ENCODE measurements around the gene SLC35F6. TPM values are rescaled to one million over a fixed set of nuclear protein-coding genes. Genes with fewer than 3 reads are reported as not detected.

SLC35F6 gene
- total RNA-seq, 2 donors from 2014 or later = 56.6 to 58.6 TPM

DNA sequence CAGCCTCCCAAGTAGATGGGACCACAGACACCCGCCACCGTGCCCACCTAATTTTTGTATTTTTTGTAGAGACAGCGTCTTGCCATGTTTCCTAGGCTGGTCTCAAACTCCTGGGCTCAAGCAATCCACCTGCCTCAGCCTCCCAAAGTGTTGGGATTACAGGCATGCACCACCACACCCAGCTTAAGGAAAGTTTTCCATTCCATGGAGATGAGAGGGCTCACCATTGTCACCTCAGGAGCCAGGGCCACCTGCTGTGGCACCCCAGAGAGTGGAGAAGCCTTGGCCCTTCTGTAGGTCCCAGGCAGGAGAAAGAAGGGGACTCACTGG lies 4.6 kb downstream of the SLC35F6 start:
- intact Hi-C loops (cut with DNase I) = no loop called here
- Histone ChIP-seq H3K36me3 (no peaks in the 10 kb centered on the region), H3K27ac (peak overlapping the region; percentile 46 to 83), H3K27me3 (replicated peaks; ENCODE audit: insufficient read depth) (no peaks in the 10 kb centered on the region), H3K4me3 (no peak overlapping the region), H3K4me1 (replicated peaks) (peaks cover 37% of the 10 kb centered on the region), H3K9me3 (no peaks in the 10 kb centered on the region)
- no peak for DNase-seq (ENCODE audit: low spot score)
- TF ChIP-seq, protein P1, sequence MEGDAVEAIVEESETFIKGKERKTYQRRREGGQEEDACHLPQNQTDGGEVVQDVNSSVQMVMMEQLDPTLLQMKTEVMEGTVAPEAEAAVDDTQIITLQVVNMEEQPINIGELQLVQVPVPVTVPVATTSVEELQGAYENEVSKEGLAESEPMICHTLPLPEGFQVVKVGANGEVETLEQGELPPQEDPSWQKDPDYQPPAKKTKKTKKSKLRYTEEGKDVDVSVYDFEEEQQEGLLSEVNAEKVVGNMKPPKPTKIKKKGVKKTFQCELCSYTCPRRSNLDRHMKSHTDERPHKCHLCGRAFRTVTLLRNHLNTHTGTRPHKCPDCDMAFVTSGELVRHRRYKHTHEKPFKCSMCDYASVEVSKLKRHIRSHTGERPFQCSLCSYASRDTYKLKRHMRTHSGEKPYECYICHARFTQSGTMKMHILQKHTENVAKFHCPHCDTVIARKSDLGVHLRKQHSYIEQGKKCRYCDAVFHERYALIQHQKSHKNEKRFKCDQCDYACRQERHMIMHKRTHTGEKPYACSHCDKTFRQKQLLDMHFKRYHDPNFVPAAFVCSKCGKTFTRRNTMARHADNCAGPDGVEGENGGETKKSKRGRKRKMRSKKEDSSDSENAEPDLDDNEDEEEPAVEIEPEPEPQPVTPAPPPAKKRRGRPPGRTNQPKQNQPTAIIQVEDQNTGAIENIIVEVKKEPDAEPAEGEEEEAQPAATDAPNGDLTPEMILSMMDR (IDR thresholded peaks at IDR 0.05) = no peak
- no peak for TF ChIP-seq POLR2A (IDR thresholded peaks at IDR 0.05)
- WGBS = 94% methylated on average over 3 of the region's 3 CpGs

DNA sequence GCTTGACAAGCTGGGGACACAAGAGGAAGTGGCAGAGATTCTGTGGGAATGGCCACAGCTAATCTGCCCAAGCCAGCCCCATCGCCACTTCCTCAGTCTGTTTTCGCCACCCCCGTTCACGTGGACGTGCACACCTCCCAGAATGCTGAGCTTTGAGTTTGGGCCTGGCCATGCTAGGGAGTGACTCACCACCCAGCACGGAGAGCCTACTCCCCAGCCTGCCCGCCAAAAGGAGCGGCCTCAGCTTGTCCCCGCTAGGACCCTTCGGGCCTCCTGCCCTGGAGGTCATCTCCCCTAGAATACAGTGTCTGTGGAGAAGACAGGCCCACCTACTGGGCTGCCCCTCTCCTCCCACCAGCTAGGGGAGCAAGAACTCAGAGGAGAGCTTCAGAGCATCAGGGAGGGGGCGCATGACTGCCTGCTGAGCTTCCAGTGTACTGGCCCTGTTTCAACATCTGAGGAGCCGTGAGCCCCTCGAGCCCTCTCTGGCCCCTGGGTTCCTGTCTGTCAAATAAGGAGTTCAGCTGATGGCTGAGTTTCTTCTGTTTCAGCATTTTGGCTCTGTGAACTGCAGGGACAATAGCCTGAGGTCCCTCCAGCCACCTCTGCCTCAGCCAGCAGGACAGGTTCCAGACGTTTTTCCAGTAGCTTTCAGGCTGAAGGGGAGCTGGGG lies 5.1 kb downstream of the SLC35F6 start:
- DNase-seq (ENCODE audit: low spot score) = peak; percentile 54
- TF ChIP-seq POLR2A (IDR thresholded peaks at IDR 0.05) (peak; percentile 42), POLR2AphosphoS5 (IDR thresholded peaks at IDR 0.05) (peak; percentile 5)
- TF ChIP-seq, protein P1 (IDR thresholded peaks at IDR 0.05) = peak in 1 of 4 experiments; percentile 6
- Histone ChIP-seq H3K4me3 (no peak overlapping the region), H3K9me3 (no peaks in the 10 kb centered on the region), H3K36me3 (no peaks in the 10 kb centered on the region), H3K27me3 (replicated peaks; ENCODE audit: insufficient read depth) (no peaks in the 10 kb centered on the region), H3K27ac (peak overlapping the region; percentile 46 to 83), H3K4me1 (replicated peaks) (peaks cover 37% of the 10 kb centered on the region)
- intact Hi-C loops (cut with DNase I) = no loop called here
- 33% methylated on average over 13 of the region's 14 CpGs for WGBS

DNA sequence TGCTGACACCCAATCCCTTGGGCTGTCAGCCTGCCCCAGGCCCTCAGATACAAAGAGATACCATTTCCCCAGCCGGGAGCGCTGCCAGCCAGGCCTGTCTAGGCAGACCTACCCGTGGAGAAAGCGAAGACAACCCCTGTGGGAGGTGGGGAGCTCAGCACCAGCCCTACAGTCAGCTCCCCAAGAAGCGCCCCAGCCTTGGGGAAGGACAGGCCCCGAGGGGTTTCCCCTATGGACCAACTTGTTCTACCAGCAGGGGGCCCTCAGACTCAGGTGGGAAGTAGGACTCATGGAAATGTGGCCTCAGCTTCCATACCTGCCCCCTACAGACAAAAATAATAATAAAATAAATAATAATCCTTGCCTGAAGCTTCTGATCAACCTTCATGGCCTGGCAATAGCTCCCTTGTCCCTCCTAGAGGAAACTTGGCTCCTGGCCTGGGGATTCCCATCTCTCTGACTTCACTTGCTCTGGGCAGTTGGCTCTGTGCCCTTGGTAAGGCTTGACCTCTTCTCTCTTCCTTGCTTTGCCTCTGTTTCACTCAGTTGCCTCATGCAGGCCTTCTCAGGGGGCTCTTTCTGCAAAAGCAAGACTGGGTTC lies 7.0 kb downstream of the SLC35F6 start:
- 11% methylated on average over 6 of the region's 6 CpGs for WGBS
- Histone ChIP-seq H3K4me1 (replicated peaks) (peaks cover 29% of the 10 kb centered on the region), H3K9me3 (no peaks in the 10 kb centered on the region), H3K27ac (peak overlapping the region; percentile 75 to 83), H3K27me3 (replicated peaks; ENCODE audit: insufficient read depth) (no peaks in the 10 kb centered on the region), H3K36me3 (peaks cover 0 to 10% of the 10 kb centered on the region in 2 donors), H3K4me3 (no peak overlapping the region)
- intact Hi-C loops (cut with DNase I) = no loop called here
- TF ChIP-seq POLR2A (IDR thresholded peaks at IDR 0.05) (no peak), POLR2AphosphoS5 (IDR thresholded peaks at IDR 0.05) (no peak)
- TF ChIP-seq, protein P1 (IDR thresholded peaks at IDR 0.05) = peak in 3 of 4 experiments; percentile 17 to 36 (median 27)
- peak; percentile 73 for DNase-seq (ENCODE audit: low spot score)

DNA sequence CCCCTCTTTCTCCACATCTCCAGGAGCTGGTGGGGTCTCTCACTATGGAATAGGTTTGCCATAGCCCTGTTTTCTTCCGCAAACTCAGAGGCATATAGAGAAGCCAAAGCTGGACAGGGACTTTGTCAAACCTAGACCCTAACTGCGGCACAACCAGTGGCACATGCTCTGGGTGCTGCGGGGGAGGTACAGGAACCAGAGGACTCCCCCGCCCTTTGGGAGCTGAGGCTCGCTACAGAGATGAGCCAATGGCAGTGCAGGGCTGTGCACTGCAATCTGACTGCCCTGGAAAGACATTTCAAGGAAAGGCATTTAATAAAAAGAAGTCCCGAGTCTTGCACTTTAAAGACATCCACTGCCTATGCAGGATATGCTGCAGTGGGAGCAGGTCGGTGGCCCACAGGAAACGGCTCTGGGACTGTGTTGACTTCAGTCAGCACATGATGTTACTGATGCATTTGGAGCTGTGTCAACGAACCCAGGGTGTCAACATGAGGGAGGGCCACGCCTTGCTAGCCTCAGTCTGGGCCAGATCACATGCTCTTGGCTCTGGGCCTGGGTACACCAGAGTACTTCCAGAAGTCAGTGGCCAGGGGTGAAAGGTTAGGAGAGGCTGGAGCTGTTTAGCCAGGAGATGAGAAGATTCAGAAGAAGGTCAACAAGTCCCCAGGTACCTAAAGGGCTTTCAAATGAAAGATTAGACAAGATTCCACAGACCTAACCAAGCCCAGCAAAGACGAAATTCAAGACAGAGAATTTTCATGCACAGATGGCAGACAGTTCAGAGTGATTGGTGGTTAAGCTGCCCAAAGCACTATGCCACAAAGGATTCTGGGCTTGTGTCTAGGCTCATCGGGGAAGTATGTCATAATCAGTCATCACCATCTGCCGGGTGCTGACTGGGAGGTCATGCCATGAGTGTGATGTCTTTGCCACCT lies 8.2 kb downstream of the SLC35F6 start:
- H3K27ac ChIP-seq = peak overlapping the region; percentile 75 to 83
- peaks cover 29% of the 10 kb centered on the region for H3K4me1 ChIP-seq (replicated peaks)
- H3K4me3 ChIP-seq = no peak overlapping the region
- no peaks in the 10 kb centered on the region for H3K27me3 ChIP-seq (replicated peaks; ENCODE audit: insufficient read depth)
- intact Hi-C loops (cut with DNase I) = no loop called here
- WGBS = 42% methylated on average over 13 of the region's 13 CpGs
- peak; percentile 95 for DNase-seq (ENCODE audit: low spot score)
- no peaks in the 10 kb centered on the region for H3K9me3 ChIP-seq
- TF ChIP-seq, protein P1 (IDR thresholded peaks at IDR 0.05) = no peak
- peak; percentile 99 for TF ChIP-seq POLR2AphosphoS5 (IDR thresholded peaks at IDR 0.05)
- TF ChIP-seq POLR2A (IDR thresholded peaks at IDR 0.05) = peak; percentile 30
- H3K36me3 ChIP-seq = peaks cover 0 to 14% of the 10 kb centered on the region in 2 donors
